ENCODE data around the gene NDRG3.

- TF ChIP-seq CTCF (IDR thresholded peaks at IDR 0.05; ENCODE audit: insufficient read depth, low read length, poor library complexity, severe bottlenecking): no peak
- TF ChIP-seq EZH2phosphoT487 (conservative IDR thresholded peaks at IDR 0.05; ENCODE audit: low read length): no peak
Measured at GRCh38 chr20:36786663-36787062, 40.8 kb upstream of the NDRG3 start.
